AG20443 (cell line): ENCODE data around the gene SLC11A1.

Experiments used
- DNase-seq: peaks from one replicate; pipeline ENCODE4 v3.0.0; 2012; ENCODE audit warnings: low spot score, mixed read lengths

SLC11A1 gene, protein sequence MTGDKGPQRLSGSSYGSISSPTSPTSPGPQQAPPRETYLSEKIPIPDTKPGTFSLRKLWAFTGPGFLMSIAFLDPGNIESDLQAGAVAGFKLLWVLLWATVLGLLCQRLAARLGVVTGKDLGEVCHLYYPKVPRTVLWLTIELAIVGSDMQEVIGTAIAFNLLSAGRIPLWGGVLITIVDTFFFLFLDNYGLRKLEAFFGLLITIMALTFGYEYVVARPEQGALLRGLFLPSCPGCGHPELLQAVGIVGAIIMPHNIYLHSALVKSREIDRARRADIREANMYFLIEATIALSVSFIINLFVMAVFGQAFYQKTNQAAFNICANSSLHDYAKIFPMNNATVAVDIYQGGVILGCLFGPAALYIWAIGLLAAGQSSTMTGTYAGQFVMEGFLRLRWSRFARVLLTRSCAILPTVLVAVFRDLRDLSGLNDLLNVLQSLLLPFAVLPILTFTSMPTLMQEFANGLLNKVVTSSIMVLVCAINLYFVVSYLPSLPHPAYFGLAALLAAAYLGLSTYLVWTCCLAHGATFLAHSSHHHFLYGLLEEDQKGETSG

DNA sequence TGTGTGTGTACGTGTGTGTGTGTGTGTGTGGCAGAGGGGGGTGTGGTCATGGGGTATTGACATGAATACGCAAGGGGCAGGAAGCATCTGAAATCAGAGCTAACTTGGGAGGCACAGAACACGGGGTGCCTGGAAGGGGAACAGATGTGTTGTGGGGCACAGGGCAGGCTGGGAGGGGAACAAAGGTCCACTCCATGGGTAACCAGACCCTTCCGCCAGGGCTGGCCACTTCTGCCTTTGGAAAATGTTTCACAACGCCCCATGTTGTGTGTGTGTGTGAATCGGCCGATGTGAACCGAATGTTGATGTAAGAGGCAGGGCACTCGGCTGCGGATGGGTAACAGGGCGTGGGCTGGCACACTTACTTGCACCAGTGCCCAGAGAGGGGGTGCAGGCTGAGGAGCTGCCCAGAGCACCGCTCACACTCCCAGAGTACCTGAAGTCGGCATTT, at the start of gene SLC11A1:
TSS of gene SLC11A1 (plus strand) at position 358 of the 451 bp plus-strand sequence. CDS start 96 bp downstream, outside the sequence.
- no peak for DNase-seq

DNA sequence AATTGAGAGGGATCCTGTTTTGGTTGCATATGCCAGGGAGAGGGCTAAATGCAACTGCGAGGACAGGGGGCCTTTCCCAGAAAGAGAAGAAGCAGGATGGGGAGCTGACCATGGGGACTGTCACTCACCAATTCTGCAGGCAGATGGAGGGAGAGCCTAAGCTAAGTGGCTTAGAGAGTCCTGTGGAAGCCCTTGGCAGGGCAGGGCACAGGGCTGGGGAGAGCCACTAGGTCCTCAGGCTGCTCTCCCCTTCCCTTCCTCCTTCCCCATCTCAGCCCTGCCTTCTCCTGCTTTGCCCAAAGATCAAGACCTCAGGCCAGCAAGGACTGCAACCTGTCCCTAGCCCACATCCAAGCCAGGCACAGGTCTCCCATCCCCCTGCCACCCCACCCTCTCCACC, 49.8 kb upstream of the SLC11A1 start:
- peak; percentile 6 for DNase-seq

DNA sequence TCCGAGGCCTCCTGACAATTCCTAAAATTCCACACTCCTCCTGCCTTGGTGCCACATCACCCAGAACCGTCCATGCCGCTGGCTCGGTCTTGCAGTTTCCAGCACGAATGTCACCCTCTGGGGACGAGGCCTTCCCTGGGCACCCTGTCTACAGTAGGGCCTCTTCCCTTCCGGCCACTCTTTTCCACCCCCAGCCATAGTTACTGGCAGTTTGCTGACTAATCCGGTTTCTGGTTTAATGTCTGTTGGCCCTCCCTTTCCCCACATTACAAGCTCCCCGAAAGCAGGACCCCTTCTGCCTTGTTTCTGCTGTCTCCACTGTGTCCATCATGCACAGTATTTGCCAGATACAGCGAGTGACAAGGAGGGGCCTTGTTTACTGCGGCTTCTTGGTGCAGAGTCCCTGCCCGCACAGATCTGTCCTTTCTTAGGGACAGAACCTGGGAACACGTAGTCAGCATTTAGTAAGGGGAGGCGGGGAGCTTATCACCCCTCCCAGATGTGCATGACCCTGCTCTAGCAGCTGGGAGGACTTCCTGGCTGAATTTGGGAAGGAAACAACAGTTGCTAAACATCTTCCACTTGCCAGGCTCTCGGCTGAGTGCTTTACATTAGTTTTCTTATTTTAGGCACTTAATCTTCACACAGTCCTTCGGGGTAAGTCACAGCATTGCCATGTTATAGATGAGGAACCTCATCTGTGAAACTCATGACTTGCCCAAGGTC, 49.0 kb upstream of the SLC11A1 start:
- peak; percentile 8 for DNase-seq

DNA sequence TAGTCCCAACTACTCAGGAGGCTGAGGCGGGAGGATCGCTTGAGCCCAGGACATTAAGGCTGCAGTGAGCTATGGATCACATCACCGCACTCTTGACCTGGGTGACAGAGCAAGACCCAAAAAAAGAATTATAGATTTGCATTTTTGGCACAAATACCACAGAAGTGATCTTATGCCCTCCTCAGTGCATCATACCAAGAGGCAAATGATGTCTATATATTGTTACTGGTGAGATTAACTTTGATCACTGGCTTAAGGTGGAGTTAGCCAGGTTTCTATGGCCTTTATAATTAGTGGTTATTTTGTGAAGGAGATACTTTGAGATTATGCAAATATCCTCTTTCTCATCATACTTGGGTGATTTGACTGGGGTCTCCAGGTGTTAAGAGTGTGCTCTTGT, 47.5 kb upstream of the SLC11A1 start:
- DNase-seq, result no peak

DNA sequence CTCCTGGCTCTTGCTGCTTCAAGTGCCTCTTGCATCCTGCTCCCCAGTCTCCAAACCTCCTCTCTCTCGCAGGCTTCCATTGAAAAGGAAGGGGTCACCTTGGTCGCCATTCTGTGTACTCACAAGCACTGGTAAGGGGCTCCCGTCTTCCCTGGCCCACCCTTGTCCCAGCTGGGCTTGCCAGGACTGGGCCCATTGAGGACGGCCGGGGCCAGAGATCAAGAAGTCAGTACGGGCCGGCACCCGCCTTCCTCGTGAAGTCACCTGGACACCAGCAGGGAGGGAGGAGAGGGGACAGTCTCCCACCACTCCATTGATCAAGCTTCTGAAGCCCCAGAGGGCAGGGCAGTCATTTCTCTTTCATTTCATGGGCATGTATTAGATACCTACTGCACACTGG, 41.4 kb upstream of the SLC11A1 start:
- no peak for DNase-seq

DNA sequence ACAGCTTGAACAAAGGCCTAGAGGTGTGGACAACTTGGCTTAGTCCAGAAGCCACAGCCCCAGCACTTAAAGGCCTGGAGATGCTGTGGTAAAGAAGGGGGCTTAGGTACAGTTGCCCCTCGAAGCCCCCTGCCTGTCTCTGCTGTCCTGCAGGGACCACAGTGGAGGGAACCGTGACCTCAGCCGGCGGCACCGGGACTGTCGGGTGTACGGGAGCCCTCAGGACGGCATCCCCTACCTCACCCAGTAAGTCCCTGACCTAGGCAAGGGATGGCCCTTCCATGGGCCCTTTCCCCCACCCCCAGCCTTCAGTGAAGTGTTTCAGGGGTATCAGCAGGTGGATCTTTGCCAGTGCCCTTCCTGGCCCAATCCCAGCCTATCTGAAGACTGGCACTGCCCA, 40.7 kb upstream of the SLC11A1 start:
- DNase-seq, result no peak

DNA sequence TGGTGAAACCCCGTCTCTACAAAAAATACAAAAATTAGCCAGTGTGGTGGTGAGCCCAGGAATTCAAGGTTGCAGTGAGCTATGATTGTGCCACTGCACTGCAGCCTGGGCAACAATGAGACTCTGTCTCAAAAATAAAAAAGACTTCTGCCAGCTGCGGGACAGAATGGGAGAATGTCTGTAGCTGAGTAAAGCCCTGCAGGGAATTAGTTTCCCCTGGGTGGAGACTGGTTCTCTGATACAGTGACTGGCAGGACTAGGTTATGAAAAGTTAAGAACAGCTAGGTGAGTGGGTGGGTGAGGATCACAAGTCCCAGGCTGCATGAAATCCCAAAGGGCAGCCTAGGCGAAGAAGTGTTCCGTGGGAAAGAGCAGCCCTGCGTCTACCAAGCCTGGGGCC, 39.2 kb upstream of the SLC11A1 start:
- no peak for DNase-seq

DNA sequence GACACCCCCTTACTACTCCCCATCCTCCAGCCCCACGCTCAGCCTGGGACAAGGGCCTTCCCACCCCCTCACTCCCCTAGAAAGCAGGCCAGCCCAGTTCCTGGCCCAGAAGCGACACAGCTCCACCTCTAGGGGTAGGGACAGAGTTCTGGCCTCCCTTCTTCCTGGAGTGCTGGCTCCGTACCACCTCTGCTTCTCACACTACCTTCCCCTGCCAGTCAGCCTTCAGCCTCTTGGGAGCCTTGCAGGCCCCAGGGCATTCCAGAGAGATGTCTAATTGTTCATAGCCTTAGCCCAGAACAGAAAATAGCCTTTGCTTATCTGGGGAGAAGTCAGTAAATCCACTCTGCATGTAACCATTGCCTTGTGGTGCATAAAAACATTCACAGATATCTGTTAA, 38.5 kb upstream of the SLC11A1 start:
- DNase-seq, result peak; percentile 69

DNA sequence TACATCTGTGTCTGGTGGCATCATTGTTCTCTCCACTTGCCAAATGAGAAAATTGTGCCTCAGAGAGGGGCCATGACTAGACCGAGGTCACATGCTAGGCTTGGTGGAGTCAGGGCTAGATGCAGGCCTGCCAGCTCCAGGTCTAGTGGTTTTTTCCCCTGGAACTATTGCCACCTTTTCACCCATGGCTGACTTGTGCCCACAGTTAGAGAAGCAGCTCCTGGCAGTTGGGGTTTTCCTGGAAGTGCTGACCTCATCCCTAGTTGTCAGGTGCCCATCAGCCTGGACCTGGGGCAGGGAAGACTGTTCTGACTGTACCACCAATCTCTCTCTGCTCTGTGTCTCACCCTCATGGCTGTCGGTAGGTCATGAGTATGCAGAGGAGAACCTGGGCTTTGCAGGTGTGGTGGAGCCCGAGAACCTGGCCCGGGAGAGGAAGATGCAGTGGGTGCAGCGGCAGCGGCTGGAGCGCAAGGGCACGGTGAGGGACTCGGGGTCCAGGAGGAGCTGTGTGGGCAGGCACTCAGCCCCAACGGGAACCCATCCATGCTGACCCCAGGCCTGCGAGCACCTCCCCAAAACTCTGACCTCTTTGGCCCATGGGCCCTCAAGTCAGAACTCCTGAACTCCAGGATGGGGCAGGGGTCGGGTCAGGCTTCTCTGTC, 37.9 kb upstream of the SLC11A1 start:
- DNase-seq, result no peak

DNA sequence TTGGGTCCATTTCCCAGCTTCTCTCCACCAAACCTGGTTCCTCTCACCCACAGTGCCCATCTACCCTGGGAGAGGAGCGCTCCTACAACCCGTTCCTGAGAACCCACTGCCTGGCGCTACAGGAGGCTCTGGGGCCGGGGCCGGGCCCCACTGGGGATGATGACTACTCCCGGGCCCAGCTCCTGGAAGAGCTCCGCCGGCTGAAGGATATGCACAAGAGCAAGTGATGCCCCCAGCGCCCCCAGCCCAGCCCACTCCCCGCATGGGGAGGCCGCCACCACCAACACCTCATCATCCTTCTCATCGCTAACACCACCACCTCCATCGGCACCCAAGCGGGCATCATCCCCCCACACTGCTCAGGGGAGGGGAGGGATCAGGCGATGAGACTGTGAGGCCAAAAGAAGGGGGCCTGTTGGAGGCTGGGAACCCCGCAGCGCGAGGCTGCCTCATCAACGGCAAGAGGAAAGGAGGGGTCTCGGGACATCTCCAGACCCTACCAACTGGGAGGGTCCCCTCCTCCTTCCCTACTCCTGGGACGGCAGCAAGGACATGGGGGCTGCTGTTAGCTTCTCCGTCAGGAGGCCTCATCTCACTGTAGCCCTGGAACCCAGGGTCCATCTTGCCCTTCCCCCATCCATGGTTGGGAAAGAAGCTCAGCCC, 37.2 kb upstream of the SLC11A1 start:
- no peak for DNase-seq

DNA sequence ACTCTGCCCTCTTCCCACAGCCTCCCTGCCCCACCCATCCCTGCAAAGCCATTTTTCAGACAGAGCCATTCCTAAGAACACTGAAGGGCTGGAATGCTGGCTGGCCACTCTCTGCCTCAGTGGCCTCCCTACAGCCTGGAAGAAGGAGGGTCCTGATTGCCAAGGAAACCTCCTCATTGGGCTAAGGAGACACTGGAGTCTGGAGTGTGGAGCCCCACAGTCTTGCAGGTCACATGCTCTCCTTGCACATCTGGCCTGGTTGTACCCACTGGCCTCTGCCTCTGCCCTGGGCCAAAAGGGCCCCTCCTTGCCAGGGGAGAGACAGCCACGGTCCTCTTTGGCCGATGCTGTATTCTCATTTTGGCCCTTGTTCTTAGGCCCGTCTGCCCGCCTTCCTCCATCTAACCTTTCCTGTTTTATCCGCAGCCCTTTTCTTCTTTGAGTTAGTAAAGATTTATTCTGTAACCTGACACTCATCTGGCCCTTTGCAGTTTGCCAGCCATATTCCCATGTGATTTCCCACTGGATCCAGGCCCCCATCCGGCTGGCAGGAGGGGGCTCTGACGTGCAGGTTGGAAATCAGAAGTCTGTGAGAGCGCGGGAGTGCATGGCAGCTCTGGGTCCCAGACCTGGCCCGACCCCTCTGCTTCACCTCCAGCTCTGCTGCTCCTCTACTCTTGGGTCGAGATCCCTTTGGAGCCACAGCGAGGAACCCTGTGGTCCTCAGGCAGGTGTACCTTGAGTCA, 36.4 kb upstream of the SLC11A1 start:
- no peak for DNase-seq

DNA sequence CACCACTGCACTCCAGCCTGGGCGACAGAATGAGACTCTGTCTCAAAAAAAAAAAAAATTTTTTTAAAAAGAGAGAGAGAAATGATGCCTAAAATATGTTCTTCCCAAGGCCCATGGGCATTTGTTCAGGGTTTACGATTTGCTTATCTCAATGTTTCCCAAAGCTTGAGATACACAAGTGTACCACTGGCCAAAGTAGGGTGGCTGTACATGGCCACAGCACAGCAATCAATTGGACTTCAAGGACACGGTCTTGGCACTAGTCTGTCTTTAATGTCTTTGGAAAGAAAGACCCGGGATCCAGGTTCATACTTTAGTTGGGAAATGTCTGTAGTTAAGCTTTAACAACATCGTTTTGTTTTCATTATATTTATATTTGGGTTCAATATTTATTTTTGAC, 34.9 kb upstream of the SLC11A1 start:
- no peak for DNase-seq

DNA sequence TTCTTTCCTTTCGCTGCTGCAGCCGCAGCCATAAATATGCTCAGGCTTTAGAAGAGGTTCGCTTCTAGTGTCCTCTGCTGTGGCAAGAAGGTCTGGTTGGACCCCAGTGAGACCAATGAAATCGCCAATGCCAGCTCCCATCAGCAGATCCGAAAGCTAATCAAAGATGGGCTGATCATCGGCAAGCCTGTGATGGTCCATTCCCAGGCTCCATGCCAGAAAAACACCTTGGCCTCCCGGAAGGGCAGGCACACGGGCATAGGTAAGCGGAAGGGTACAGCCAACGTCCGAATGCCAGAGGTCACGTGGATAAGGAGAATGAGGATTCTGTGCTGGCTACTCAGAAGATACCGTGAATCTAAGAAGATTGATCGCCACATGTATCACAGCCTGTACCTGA, 28.0 kb upstream of the SLC11A1 start:
- no peak for DNase-seq

DNA sequence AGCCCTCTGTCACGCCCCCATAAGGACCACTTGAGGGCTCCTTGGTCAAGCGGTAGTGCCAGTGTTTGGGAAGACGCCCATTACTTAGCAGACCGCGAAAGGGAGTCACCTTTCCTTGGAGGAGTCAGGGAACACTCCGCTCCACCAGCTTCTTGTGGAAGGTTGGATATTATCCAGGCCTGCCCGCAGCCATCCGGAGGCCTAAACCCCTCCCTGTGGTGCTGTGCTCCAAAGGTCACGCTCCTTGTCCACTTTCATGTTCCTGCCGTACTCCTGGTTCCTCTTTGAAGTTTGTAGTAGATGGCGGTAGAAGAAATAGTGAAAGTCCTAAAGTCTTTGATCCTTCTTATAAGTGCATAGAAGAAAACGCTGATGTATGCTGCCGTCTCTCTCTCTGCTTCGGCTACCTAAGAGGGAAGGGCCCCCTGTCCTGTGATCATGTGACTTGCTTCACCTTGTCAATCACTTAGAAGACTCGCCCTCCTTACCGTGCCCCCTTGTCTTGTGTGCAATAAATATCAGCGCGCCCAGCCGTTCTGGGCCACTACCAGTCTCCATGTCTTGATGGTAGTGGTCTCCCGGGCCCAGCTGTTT, 27.1 kb upstream of the SLC11A1 start:
- DNase-seq, result no peak

DNA sequence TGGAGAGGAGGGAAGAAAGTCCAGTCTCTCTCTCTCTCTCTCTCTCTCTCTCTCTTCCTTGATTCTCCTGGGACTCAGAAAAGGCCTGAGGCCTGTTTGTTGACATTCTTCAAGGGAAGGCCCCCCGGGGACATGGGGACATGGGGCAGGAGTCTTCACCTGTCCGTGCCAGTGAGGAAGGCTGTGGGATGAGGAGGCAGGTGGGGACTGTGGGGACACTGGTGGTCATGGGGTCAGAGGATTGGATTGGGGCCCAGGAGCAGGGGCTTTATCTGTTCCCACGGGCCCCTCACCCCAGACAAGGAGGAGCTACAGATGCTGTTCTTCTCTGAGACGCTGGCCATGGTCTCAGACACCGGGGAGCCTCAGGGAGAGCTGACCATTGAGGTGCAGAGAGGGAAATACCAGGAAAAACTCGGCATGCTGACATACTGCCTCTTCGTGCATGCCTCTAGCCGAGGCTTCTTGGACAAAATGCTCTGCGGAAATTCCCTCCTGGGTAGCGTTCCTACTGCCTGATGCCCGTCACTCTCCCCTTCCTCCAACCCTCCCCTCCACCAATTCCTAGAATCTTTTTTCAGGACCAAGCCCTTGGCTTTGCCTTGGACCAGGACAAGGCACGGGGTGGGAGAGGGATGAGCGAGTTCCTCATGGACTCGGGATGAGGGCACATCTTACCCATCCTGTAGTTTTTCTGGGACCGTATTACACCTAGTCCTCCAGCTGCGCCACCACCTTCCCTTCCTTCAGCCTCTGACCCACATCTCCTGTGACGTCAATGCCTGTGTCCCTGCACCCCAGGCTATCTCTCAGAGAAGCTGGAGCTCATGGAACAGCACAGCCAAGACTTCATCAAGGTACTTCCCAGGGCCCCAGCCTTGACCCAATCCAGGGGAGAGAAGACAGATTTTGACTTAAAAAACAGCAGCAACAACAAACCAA, 24.6 kb upstream of the SLC11A1 start:
- DNase-seq, result peak; percentile 14

DNA sequence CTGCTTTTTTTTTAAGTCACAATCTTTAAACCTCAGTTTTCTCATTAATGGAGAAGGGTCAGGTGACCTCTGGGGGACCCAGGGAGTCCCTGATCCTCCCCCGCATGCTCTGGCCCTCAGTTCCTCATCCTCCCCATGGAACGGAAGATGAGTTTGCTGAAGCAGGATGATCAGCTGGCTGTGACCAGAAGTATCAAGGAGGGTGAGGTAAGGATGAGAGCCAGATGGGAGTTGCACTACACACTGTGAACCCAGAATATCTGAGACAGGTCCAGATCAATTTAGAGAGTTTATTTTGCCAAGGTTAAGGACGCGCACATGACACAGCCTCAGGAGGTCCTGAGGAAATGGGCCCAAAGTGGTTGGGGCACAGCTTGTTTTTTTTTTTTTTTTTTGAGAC, 21.6 kb upstream of the SLC11A1 start:
- no peak for DNase-seq

DNA sequence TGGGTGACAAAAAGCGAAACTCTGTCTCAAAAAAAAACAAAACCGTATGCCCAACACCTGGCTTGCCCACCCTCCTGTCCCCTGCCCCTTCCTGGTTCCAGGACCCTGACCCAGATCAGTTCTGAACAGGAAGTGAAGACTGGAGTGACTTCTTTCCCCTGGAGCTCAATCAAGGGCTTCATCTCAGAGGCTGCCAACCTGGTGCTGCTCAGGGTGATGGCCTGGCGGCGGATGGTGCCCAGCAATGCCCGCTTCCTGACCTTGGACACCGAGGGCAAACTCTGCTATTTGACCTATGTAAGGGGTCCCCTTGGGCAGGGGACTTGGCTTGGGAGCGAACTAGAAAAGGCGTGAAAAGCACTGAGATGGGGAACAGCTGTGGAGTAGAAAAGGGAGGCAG, 19.5 kb upstream of the SLC11A1 start:
- peak; percentile 2 for DNase-seq

DNA sequence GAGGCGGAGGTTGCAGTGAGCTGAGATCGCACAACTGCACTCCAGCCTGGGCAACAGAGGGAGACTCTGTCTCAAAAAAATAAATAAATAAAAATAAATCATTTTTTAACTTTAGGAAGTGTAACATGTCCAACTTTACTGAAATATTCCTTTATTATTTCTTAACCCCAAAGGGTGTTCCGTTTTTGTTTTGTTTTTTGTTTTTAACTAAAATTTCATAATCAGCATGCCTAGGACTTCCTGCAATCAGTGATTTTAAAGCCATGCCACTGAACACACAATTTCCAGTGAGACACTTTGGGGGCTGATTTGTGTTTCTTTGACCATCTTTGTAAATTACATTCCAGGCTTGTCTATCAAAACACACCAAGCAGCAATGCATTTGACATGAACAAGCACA, 18.3 kb upstream of the SLC11A1 start:
- no peak for DNase-seq

DNA sequence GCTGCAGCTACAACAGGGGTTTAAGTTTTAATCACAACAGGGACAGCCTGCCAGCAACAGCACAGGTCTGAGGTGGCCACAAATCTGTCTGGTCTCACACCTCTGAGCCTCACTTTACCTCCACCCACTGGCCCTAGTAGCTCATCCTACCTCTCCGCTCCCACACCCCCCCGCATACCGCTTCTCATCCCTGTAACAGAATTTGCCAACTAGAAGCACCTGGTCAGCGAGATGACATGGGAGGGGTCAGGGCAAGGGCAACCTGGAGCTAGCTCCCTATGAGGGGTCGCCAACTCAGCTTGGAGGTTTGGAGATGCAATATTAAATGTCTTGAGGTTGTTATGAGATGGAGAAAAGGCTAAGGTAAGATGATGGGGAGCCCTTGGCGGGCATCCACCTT, 17.9 kb upstream of the SLC11A1 start:
- peak; percentile 5 for DNase-seq
